ENCODE measurements around the gene HOXB7.
A peak's percentile ranks its signal among the peaks of the same experiment; 100 is the strongest.

The HOXB7 gene

GRCh38 chr17:48629411-48629759, 18.6 kb upstream of the HOXB7 start:
- intact Hi-C loops (cut with DNase I; ENCODE audit: low total_unique reads): no loop called here
- no peak for TF ChIP-seq CTCF (IDR thresholded peaks at IDR 0.05)
- Histone ChIP-seq H3K4me1 (peaks cover 0 to 30% (median 24%) of the 10 kb centered on the region in 4 donors), H3K36me3 (no peaks in the 10 kb centered on the region), H3K27me3 (peaks cover 0 to 100% of the 10 kb centered on the region in 2 donors), H3K4me3 (no peak overlapping the region), H3K27ac (no peak overlapping the region), H3K9me3 (no peaks in the 10 kb centered on the region)
- DNase-seq: no peak

GRCh38 chr17:48628649-48629410, 18.0 kb upstream of the HOXB7 start:
- Histone ChIP-seq H3K27ac (no peak overlapping the region), H3K4me3 (no peak overlapping the region), H3K36me3 (no peaks in the 10 kb centered on the region), H3K4me1 (peaks cover 0 to 29% (median 23%) of the 10 kb centered on the region in 4 donors), H3K27me3 (peaks cover 0 to 99% of the 10 kb centered on the region in 2 donors), H3K9me3 (no peaks in the 10 kb centered on the region)
- no peak for TF ChIP-seq CTCF (IDR thresholded peaks at IDR 0.05)
- intact Hi-C loops (cut with DNase I; ENCODE audit: low total_unique reads): no loop called here
- DNase-seq: no peak

GRCh38 chr17:48627623-48628521, 17.1 kb upstream of the HOXB7 start:
- peaks cover 0 to 25% (median 21%) of the 10 kb centered on the region in 4 donors for H3K4me1 ChIP-seq
- no peaks in the 10 kb centered on the region for H3K36me3 ChIP-seq
- H3K4me3 ChIP-seq: no peak overlapping the region
- intact Hi-C loops (cut with DNase I; ENCODE audit: low total_unique reads): no loop called here
- peaks cover 0 to 99% of the 10 kb centered on the region in 2 donors for H3K27me3 ChIP-seq
- H3K27ac ChIP-seq: no peak overlapping the region
- H3K9me3 ChIP-seq: no peaks in the 10 kb centered on the region
- no peak for TF ChIP-seq CTCF (IDR thresholded peaks at IDR 0.05)
- no peak for DNase-seq

GRCh38 chr17:48627118-48627597, 16.3 kb upstream of the HOXB7 start:
- no peak overlapping the region for H3K4me3 ChIP-seq
- peaks cover 0 to 99% of the 10 kb centered on the region in 2 donors for H3K27me3 ChIP-seq
- no peaks in the 10 kb centered on the region for H3K9me3 ChIP-seq
- H3K36me3 ChIP-seq: no peaks in the 10 kb centered on the region
- no peak for DNase-seq
- no peak for TF ChIP-seq CTCF (IDR thresholded peaks at IDR 0.05)
- H3K27ac ChIP-seq: no peak overlapping the region
- intact Hi-C loops (cut with DNase I; ENCODE audit: low total_unique reads): no loop called here
- H3K4me1 ChIP-seq: peaks cover 0 to 25% (median 21%) of the 10 kb centered on the region in 4 donors

- peaks cover 0 to 25% (median 21%) of the 10 kb centered on the region in 4 donors for H3K4me1 ChIP-seq
- H3K9me3 ChIP-seq: no peaks in the 10 kb centered on the region
- no peak within 1 kb of the TSS for H3K27ac ChIP-seq
- H3K4me3 ChIP-seq: peak within 1 kb of the TSS; percentile 27 to 42
- intact Hi-C loops (cut with DNase I; ENCODE audit: low total_unique reads): no loop called here
- TF ChIP-seq CTCF (IDR thresholded peaks at IDR 0.05): no peak
- no peaks in the 10 kb centered on the region for H3K36me3 ChIP-seq
- no peak for DNase-seq
- H3K27me3 ChIP-seq: peaks cover 0 to 99% of the 10 kb centered on the region in 2 donors
Measured at GRCh38 chr17:48626245-48627117, 15.7 kb upstream of the HOXB7 start, which contains the start of gene HOXB9. Gene HOXB9 (minus strand): TSS chr17:48626358. CDS start chr17:48626269, 89 bp downstream.
